GM10266 (cell line): Measurements from ENCODE around the gene TRPM1.

ENCODE experiments used
- DNase-seq: peaks from one replicate; pipeline ENCODE4 v3.0.0; 2012; ENCODE audit errors: extremely low spot score
- CTCF ChIP-seq: IDR thresholded peaks from 2 replicates; pipeline ENCODE4 v1.5.1; 2012; ENCODE audit warnings: mild to moderate bottlenecking, low read depth; ENCODE audit not compliant: control insufficient read depth, insufficient read depth; ENCODE audit errors: missing control alignments

The TRPM1 gene

GRCh38 chr15:31147456-31147855 is 45.9 kb upstream of the TRPM1 start:
- DNase-seq: no peak
- no peak for TF ChIP-seq CTCF

- DNase-seq: no peak
- no peak for TF ChIP-seq CTCF
Observed at GRCh38 chr15:31145271-31145911, 43.9 kb upstream of the TRPM1 start.

- no peak for DNase-seq
- TF ChIP-seq CTCF: no peak
Observed at GRCh38 chr15:31141792-31142191, 40.3 kb upstream of the TRPM1 start.

GRCh38 chr15:31136607-31137328 is 35.2 kb upstream of the TRPM1 start:
- TF ChIP-seq CTCF: no peak
- no peak for DNase-seq

GRCh38 chr15:31136016-31136415 is 34.5 kb upstream of the TRPM1 start:
- no peak for TF ChIP-seq CTCF
- no peak for DNase-seq

GRCh38 chr15:31135523-31135922 is 34.0 kb upstream of the TRPM1 start:
- DNase-seq: no peak
- TF ChIP-seq CTCF: no peak

- TF ChIP-seq CTCF: no peak
- no peak for DNase-seq
Observed at GRCh38 chr15:31133890-31134289, 32.4 kb upstream of the TRPM1 start.
